Suprapubic skin (tissue), 4 donors: ENCODE results near the gene RNPC3. TPM values are rescaled to one million over a fixed set of nuclear protein-coding genes. Genes with fewer than 3 reads are reported as not detected.

ENCODE experiments used
- DNase-seq, 2 donors: peaks; one replicate each; pipeline ENCODE4 v3.0.0-alpha.2; 2019; ENCODE audit warnings: low spot score in 2 of 2
- H3K27ac ChIP-seq: fragments of 200-600 bp; sonication (generic); one replicate; pipeline ENCODE4 v1.5.1; 2019
- H3K27me3 ChIP-seq: fragments of 200-600 bp; sonication (generic); one replicate; pipeline ENCODE4 v1.5.1; 2019
- H3K36me3 ChIP-seq: fragments of 200-600 bp; sonication (generic); one replicate; pipeline ENCODE4 v1.5.1; 2019
- H3K4me1 ChIP-seq: fragments of 200-600 bp; sonication (generic); one replicate; pipeline ENCODE4 v1.5.1; 2019
- H3K4me3 ChIP-seq: fragments of 200-600 bp; sonication (generic); one replicate; pipeline ENCODE4 v1.5.1; 2019; ENCODE audit warnings: mild to moderate bottlenecking
- H3K9me3 ChIP-seq: fragments of 200-600 bp; sonication (generic); one replicate; pipeline ENCODE4 v1.5.1; 2019
- CTCF ChIP-seq, 2 donors: fragments of 200-600 bp in 1 of 2; fragments of 450-650 bp in 1 of 2; sonication (generic) in 1 of 2; IDR thresholded peaks; one replicate each; pipeline ENCODE4 v1.5.1; 2016 to 2019; ENCODE audit warnings: antibody characterized with exemption in 2 of 2, mild to moderate bottlenecking in 1 of 2, moderate library complexity in 1 of 2
- EP300 ChIP-seq: sonication (generic); formaldehyde crosslinking; IDR thresholded peaks from one replicate; pipeline ENCODE4 v1.6.1; 2017; ENCODE audit warnings: antibody characterized with exemption
- POLR2A ChIP-seq, 2 donors: fragments of 450-650 bp; IDR thresholded peaks; one replicate each; pipeline ENCODE4 v1.6.1; 2017; ENCODE audit warnings: antibody characterized with exemption in 2 of 2, mild to moderate bottlenecking in 2 of 2, moderate library complexity in 2 of 2
- POLR2AphosphoS5 ChIP-seq, 3 donors: sonication (generic); formaldehyde crosslinking; IDR thresholded peaks; one replicate each; pipeline ENCODE4 v1.6.1; 2017; ENCODE audit warnings: antibody characterized with exemption in 3 of 3
- WGBS: methylation state at CpG from one replicate; pipeline ENCODE4 v1.1.5; 2018; 5-methylcytosine and 5-hydroxymethylcytosine counted together
- total RNA-seq, 4 donors: library from RNA; depleted of rRNA; stranded (reverse); fragments of >200 nt; gene quantifications; one replicate each; pipeline ENCODE4 v1.1.0, GENCODE V29; 2016

Gene RNPC3
- total RNA-seq, 4 donors from 2014 or later, result 20.2 to 111 (median 38.1) TPM

GRCh38 chr1:103527331-103527730, 1.8 kb downstream of the RNPC3 start:
- no peaks in the 10 kb centered on the region for H3K9me3 ChIP-seq
- no peaks in the 10 kb centered on the region for H3K27me3 ChIP-seq
- H3K27ac ChIP-seq, result no peak overlapping the region
- no peak for DNase-seq
- TF ChIP-seq POLR2A (IDR thresholded peaks at IDR 0.05), result no peak
- 63% methylated on average over 2 of the region's 2 CpGs for WGBS
- H3K36me3 ChIP-seq, result peaks cover 3% of the 10 kb centered on the region
- H3K4me3 ChIP-seq, result peak overlapping the region; percentile 64
- peaks cover 28% of the 10 kb centered on the region for H3K4me1 ChIP-seq

- 86% methylated on average over 8 of the region's 8 CpGs for WGBS
- peaks cover 28% of the 10 kb centered on the region for H3K4me1 ChIP-seq
- peaks cover 13% of the 10 kb centered on the region for H3K36me3 ChIP-seq
- no peak overlapping the region for H3K4me3 ChIP-seq
- TF ChIP-seq EP300, result no peak
- TF ChIP-seq POLR2A (IDR thresholded peaks at IDR 0.05), result no peak
- no peak for TF ChIP-seq POLR2AphosphoS5 (IDR thresholded peaks at IDR 0.05)
- no peak for TF ChIP-seq CTCF (IDR thresholded peaks at IDR 0.05)
- no peaks in the 10 kb centered on the region for H3K9me3 ChIP-seq
- H3K27me3 ChIP-seq, result no peaks in the 10 kb centered on the region
- DNase-seq, result no peak
- H3K27ac ChIP-seq, result no peak overlapping the region
Measured at GRCh38 chr1:103529746-103530145, 4.2 kb downstream of the RNPC3 start.

- TF ChIP-seq POLR2A (IDR thresholded peaks at IDR 0.05) (no peak), CTCF (IDR thresholded peaks at IDR 0.05) (no peak), POLR2AphosphoS5 (IDR thresholded peaks at IDR 0.05) (no peak), EP300 (no peak)
- DNase-seq, result no peak
- Histone ChIP-seq H3K9me3 (no peaks in the 10 kb centered on the region), H3K27me3 (no peaks in the 10 kb centered on the region), H3K36me3 (peaks cover 88% of the 10 kb centered on the region), H3K4me3 (no peak overlapping the region), H3K4me1 (no peaks in the 10 kb centered on the region), H3K27ac (no peak overlapping the region)
- WGBS, result 99% methylated on average over 2 of the region's 2 CpGs
Measured at GRCh38 chr1:103538226-103538625, 12.7 kb downstream of the RNPC3 start.

- peaks cover 87% of the 10 kb centered on the region for H3K36me3 ChIP-seq
- no peak for DNase-seq
- H3K4me1 ChIP-seq, result no peaks in the 10 kb centered on the region
- H3K27ac ChIP-seq, result no peak overlapping the region
- WGBS, result 92% methylated on average over 3 of the region's 3 CpGs
- H3K27me3 ChIP-seq, result no peaks in the 10 kb centered on the region
- H3K9me3 ChIP-seq, result no peaks in the 10 kb centered on the region
- no peak overlapping the region for H3K4me3 ChIP-seq
- no peak for TF ChIP-seq EP300
- TF ChIP-seq CTCF (IDR thresholded peaks at IDR 0.05), result no peak
- no peak for TF ChIP-seq POLR2A (IDR thresholded peaks at IDR 0.05)
- no peak for TF ChIP-seq POLR2AphosphoS5 (IDR thresholded peaks at IDR 0.05)
Measured at GRCh38 chr1:103541431-103541830, 15.9 kb downstream of the RNPC3 start.

GRCh38 chr1:103546496-103546895, 21.0 kb downstream of the RNPC3 start:
- Histone ChIP-seq H3K27ac (no peak overlapping the region), H3K4me1 (no peaks in the 10 kb centered on the region), H3K27me3 (no peaks in the 10 kb centered on the region), H3K9me3 (no peaks in the 10 kb centered on the region), H3K4me3 (no peak overlapping the region), H3K36me3 (peaks cover 87% of the 10 kb centered on the region)
- TF ChIP-seq EP300, result no peak
- TF ChIP-seq POLR2A (IDR thresholded peaks at IDR 0.05), result no peak
- no peak for DNase-seq
- WGBS, result 83% methylated on average over 1 of the region's 1 CpG

GRCh38 chr1:103547840-103548239, 22.3 kb downstream of the RNPC3 start:
- H3K4me3 ChIP-seq, result no peak overlapping the region
- WGBS, result 91% methylated on average over 3 of the region's 3 CpGs
- no peak overlapping the region for H3K27ac ChIP-seq
- no peak for DNase-seq
- H3K36me3 ChIP-seq, result peaks cover 86% of the 10 kb centered on the region
- no peaks in the 10 kb centered on the region for H3K4me1 ChIP-seq
- H3K27me3 ChIP-seq, result no peaks in the 10 kb centered on the region
- H3K9me3 ChIP-seq, result no peaks in the 10 kb centered on the region
- TF ChIP-seq POLR2AphosphoS5 (IDR thresholded peaks at IDR 0.05), result no peak
- no peak for TF ChIP-seq POLR2A (IDR thresholded peaks at IDR 0.05)
- TF ChIP-seq CTCF (IDR thresholded peaks at IDR 0.05), result no peak
- TF ChIP-seq EP300, result no peak
